Right atrium auricular region (tissue), 2 donors: Measurements from ENCODE around the gene CLIP3. TPM values are rescaled to one million over a fixed set of nuclear protein-coding genes. Genes with fewer than 3 reads are reported as not detected.

Experiments
- DNase-seq: peaks from one replicate; pipeline ENCODE4 v3.0.0-alpha.2; 2019; ENCODE audit warnings: low spot score
- H3K27ac ChIP-seq, 2 donors: fragments of 200-600 bp; sonication (generic); 1 replicate in 1 of 2; 2 replicates in 1 of 2; pipeline ENCODE4 v1.5.1; 2016 to 2019
- H3K27me3 ChIP-seq, 2 donors: fragments of 200-600 bp; sonication (generic); one replicate each; pipeline versions ENCODE4 v1.5.1 to v1.6.0; 2017 to 2019
- H3K36me3 ChIP-seq: fragments of 200-600 bp; sonication (generic); one replicate; pipeline ENCODE4 v1.5.1; 2016
- H3K4me1 ChIP-seq, 2 donors: fragments of 200-600 bp; sonication (generic); one replicate each; pipeline versions ENCODE4 v1.5.1 to v1.6.0; 2017 to 2019
- H3K4me3 ChIP-seq, 2 donors: fragments of 200-600 bp; sonication (generic); 1 replicate in 1 of 2; 2 replicates in 1 of 2; pipeline ENCODE4 v1.5.1; 2017 to 2019; ENCODE audit warnings: mild to moderate bottlenecking in 1 of 2, moderate library complexity in 1 of 2
- H3K9me3 ChIP-seq, 2 donors: fragments of 200-600 bp; sonication (generic); one replicate each; pipeline ENCODE4 v1.5.1; 2019
- CTCF ChIP-seq, 2 donors: fragments of 200-600 bp; sonication (generic); IDR thresholded peaks; one replicate each; pipeline ENCODE4 v1.5.1; 2019; ENCODE audit warnings: antibody characterized with exemption in 2 of 2
- total RNA-seq, 2 donors: library from RNA; depleted of rRNA; stranded (reverse); fragments of >200 nt; gene quantifications; one replicate each; pipeline ENCODE4 v1.1.0, GENCODE V29; 2016

CLIP3 gene
- total RNA-seq, 2 donors from 2014 or later, result 5.1 to 10.7 TPM

- Histone ChIP-seq H3K27me3 (no peaks in the 10 kb centered on the region), H3K27ac (peak within 1 kb of the TSS; percentile 80 to 83), H3K36me3 (peaks cover 4% of the 10 kb centered on the region), H3K9me3 (no peaks in the 10 kb centered on the region), H3K4me1 (peaks cover 0 to 44% of the 10 kb centered on the region in 2 donors), H3K4me3 (peak within 1 kb of the TSS; percentile 65 to 99)
- TF ChIP-seq CTCF (IDR thresholded peaks at IDR 0.05), result peak in 1 of 2 donors; percentile 17
- peak; percentile 97 for DNase-seq
Measured at GRCh38 chr19:35995048-35995993, 37.4 kb downstream of the CLIP3 start, which contains the start of gene SDHAF1. Gene SDHAF1 (plus strand): TSS chr19:35995188. CDS start chr19:35995275, 87 bp downstream.

GRCh38 chr19:35993923-35994598 is 38.6 kb downstream of the CLIP3 start:
- Histone ChIP-seq H3K36me3 (peaks cover 4% of the 10 kb centered on the region), H3K9me3 (no peaks in the 10 kb centered on the region), H3K27ac (peak overlapping the region; percentile 80 to 83), H3K4me3 (peak overlapping the region; percentile 65 to 99), H3K4me1 (peaks cover 0 to 33% of the 10 kb centered on the region in 2 donors), H3K27me3 (no peaks in the 10 kb centered on the region)
- TF ChIP-seq CTCF (IDR thresholded peaks at IDR 0.05), result peak in 1 of 2 donors; percentile 28
- no peak for DNase-seq

GRCh38 chr19:35992907-35993765 is 39.5 kb downstream of the CLIP3 start:
- H3K27ac ChIP-seq, result no peak overlapping the region
- no peak for DNase-seq
- H3K4me1 ChIP-seq, result peaks cover 0 to 28% of the 10 kb centered on the region in 2 donors
- no peaks in the 10 kb centered on the region for H3K9me3 ChIP-seq
- no peaks in the 10 kb centered on the region for H3K27me3 ChIP-seq
- peaks cover 1% of the 10 kb centered on the region for H3K36me3 ChIP-seq
- no peak overlapping the region for H3K4me3 ChIP-seq
- TF ChIP-seq CTCF (IDR thresholded peaks at IDR 0.05), result no peak

- no peak overlapping the region for H3K27ac ChIP-seq
- H3K27me3 ChIP-seq, result no peaks in the 10 kb centered on the region
- peaks cover 0 to 31% of the 10 kb centered on the region in 2 donors for H3K4me1 ChIP-seq
- no peak for DNase-seq
- no peaks in the 10 kb centered on the region for H3K9me3 ChIP-seq
- H3K4me3 ChIP-seq, result no peak overlapping the region
- no peak for TF ChIP-seq CTCF (IDR thresholded peaks at IDR 0.05)
- no peaks in the 10 kb centered on the region for H3K36me3 ChIP-seq
Measured at GRCh38 chr19:35991731-35992450, 40.8 kb downstream of the CLIP3 start.
